Loucy (cell line): Measurements from ENCODE around the gene HOXA6.

Experiments used
- H2AFZ ChIP-seq: fragments of 200-600 bp; sonication (generic); 2 replicates; pipeline ENCODE4 v1.6.0; 2016; ENCODE audit warnings: antibody characterized with exemption, mild to moderate bottlenecking, low read length, moderate library complexity
- H3F3A ChIP-seq: fragments of 200-600 bp; 2 replicates; pipeline ENCODE4 v1.6.0; 2016; ENCODE audit warnings: antibody characterized with exemption, low read depth, mild to moderate bottlenecking
- H3K27me3 ChIP-seq: fragments of 200-600 bp; sonication (generic); 2 replicates; pipeline ENCODE4 v1.6.1; 2014; ENCODE audit warnings: low read length, mild to moderate bottlenecking; ENCODE audit not compliant: insufficient read depth, poor library complexity, severe bottlenecking
- H3K36me3 ChIP-seq: fragments of 200-600 bp; sonication (generic); 2 replicates; pipeline ENCODE4 v1.6.1; 2016; ENCODE audit warnings: low read length; ENCODE audit not compliant: insufficient read depth
- H3K4me1 ChIP-seq: fragments of 200-600 bp; sonication (generic); 2 replicates; pipeline ENCODE4 v1.5.1; 2014; ENCODE audit warnings: low read length, mild to moderate bottlenecking; ENCODE audit not compliant: insufficient read depth, poor library complexity, severe bottlenecking
- H3K4me2 ChIP-seq: fragments of 200-600 bp; sonication (generic); 2 replicates; pipeline ENCODE4 v1.6.0; 2014; ENCODE audit warnings: antibody characterized with exemption, low read length, low read depth, mild to moderate bottlenecking; ENCODE audit not compliant: poor library complexity, severe bottlenecking
- H3K4me3 ChIP-seq: fragments of 200-600 bp; sonication (generic); 2 replicates; pipeline ENCODE4 v1.5.1; 2014; ENCODE audit warnings: low read length, mild to moderate bottlenecking, mixed read lengths; ENCODE audit not compliant: poor library complexity, severe bottlenecking
- H3K79me2 ChIP-seq: fragments of 200-600 bp; sonication (generic); 2 replicates; pipeline ENCODE4 v1.6.1; 2014; ENCODE audit warnings: low read length; ENCODE audit not compliant: insufficient read depth
- H3K9ac ChIP-seq: fragments of 200-600 bp; sonication (generic); 2 replicates; pipeline ENCODE4 v1.6.0; 2014; ENCODE audit warnings: mild to moderate bottlenecking, low read depth, low read length, moderate library complexity; ENCODE audit not compliant: poor library complexity, severe bottlenecking
- H3K9me2 ChIP-seq: fragments of 200-600 bp; sonication (generic); replicated peaks from 2 replicates; pipeline ENCODE4 v1.6.1; 2016; ENCODE audit warnings: low read depth, low read length, mixed read lengths
- H3K9me3 ChIP-seq: fragments of 200-600 bp; sonication (generic); 2 replicates; pipeline ENCODE4 v1.6.1; 2014; ENCODE audit warnings: mild to moderate bottlenecking, antibody characterized with exemption, low read length, low read depth; ENCODE audit not compliant: insufficient read depth
- H4K20me1 ChIP-seq: fragments of 200-600 bp; sonication (generic); 2 replicates; pipeline ENCODE4 v1.6.0; 2014; ENCODE audit warnings: antibody characterized with exemption, low read length, mild to moderate bottlenecking; ENCODE audit not compliant: insufficient read depth, poor library complexity, severe bottlenecking
- CTCF ChIP-seq: fragments of 200-600 bp; sonication (generic); conservative IDR thresholded peaks from 2 replicates; pipeline ENCODE4 v1.5.1; 2014; ENCODE audit warnings: mild to moderate bottlenecking, antibody characterized with exemption, low read length
- EZH2phosphoT487 ChIP-seq: fragments of 200-600 bp; IDR thresholded peaks from 2 replicates; pipeline ENCODE4 v1.6.1; 2018; ENCODE audit warnings: antibody characterized with exemption, mild to moderate bottlenecking, moderate library complexity, borderline replicate concordance

Gene HOXA6

DNA sequence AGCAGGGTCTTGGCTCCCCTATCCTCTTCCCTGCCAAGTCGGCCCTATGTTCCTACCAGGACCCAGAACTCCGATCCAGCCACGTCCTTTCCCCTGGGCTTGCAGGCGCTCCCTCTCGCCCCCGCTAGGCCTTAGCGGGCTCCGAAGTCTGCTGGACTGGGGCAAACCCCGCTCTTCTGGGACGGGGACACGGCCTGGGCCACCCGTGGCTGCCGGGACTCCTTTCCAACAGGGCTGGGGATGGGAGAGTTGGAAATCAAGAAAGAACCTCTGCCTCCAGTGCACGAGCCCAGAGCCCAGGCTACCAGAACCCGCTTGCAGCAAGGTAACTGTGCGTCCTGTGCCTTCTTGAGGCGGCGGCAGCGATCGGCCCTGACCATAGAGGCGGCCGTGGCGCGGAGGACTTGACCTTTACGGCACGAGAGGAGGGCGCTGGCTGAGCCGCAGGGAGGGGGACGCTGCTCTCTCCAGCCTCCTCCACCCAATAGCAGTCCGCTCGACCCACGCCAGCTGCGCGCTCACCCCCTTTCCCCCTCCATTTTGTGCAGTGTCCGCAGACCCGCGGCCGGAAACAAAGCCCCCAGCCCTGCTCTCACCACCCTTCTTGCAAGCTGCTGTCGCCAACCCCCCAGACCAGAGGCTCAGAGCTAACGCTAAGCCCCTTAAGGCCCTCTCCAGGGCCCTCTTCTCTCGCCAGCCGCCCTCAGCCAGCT, 44.4 kb upstream of the HOXA6 start:
- TF ChIP-seq EZH2phosphoT487, result no peak
- no peaks in the 10 kb centered on the region for H3K9me2 ChIP-seq
- peaks cover 25% of the 10 kb centered on the region for H3K27me3 ChIP-seq
- H3F3A ChIP-seq, result 0 out of 2 replicates have a peak, but pooled peaks cover 4% of the 10 kb centered on the region
- H3K36me3 ChIP-seq, result peaks cover 11% of the 10 kb centered on the region
- peaks cover 53% of the 10 kb centered on the region for H3K4me1 ChIP-seq
- peaks cover 50% of the 10 kb centered on the region for H4K20me1 ChIP-seq
- H3K9me3 ChIP-seq, result no peaks in the 10 kb centered on the region
- no peak overlapping the region for H2AFZ ChIP-seq
- peak overlapping the region; percentile 98 for H3K4me2 ChIP-seq
- H3K9ac ChIP-seq, result peak overlapping the region; percentile 99
- H3K4me3 ChIP-seq, result peak overlapping the region; percentile 91
- peaks cover 100% of the 10 kb centered on the region for H3K79me2 ChIP-seq

- Histone ChIP-seq H3K4me3 (peak overlapping the region; percentile 91), H3K4me2 (peak overlapping the region; percentile 98), H4K20me1 (peaks cover 51% of the 10 kb centered on the region)
These were observed 43.7 kb upstream of the HOXA6 start for GRCh38 chr7:27191161-27191731.

DNA sequence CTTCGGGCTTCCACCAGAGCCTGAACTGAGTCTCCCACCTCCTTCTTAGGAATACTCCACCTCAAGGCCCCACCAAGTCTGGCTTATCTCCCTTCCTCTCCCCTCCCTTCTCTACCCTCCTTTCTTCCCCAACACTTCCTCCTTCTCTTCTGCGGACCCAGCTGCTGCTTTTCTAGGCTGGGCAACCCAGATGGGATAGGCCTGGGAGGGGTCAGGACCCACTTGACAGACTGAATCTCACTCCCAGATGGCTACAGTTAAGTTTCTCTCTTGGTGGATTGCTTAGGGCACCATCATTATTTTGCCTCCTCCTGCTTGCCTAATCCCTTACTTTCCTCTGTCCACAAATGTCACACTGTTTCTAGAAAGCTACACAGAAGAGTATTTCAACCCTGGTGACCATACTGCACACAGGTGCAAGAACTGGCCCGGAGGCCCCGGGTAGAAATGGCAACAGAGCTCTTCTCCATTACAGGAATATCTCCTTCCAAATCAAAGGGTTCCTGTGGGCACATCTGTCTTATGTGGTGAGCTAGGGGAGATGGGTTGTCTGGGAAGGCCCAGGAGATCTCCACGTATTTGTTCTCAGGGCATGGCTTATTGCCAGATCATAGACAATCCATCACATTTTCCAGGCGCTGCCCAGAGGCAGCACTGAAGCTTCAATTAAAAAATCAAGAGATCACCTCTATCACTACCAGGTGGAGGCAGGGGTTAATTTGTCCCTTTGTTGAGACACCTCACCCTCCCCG, 42.6 kb upstream of the HOXA6 start:
- Histone ChIP-seq H3K36me3 (peaks cover 11% of the 10 kb centered on the region), H3K4me1 (peaks cover 56% of the 10 kb centered on the region), H3K27me3 (peaks cover 32% of the 10 kb centered on the region), H4K20me1 (peaks cover 41% of the 10 kb centered on the region), H3K79me2 (peaks cover 100% of the 10 kb centered on the region), H2AFZ (no peak overlapping the region), H3K9me2 (no peaks in the 10 kb centered on the region), H3K4me2 (peak overlapping the region; percentile 98), H3K9ac (peak overlapping the region; percentile 99), H3K9me3 (no peaks in the 10 kb centered on the region), H3F3A (no peaks in the 10 kb centered on the region), H3K4me3 (peak overlapping the region; percentile 91)
- TF ChIP-seq CTCF, result no peak
- TF ChIP-seq EZH2phosphoT487, result no peak

More at GRCh38 chr7:27191161-27191731, 43.7 kb upstream of the HOXA6 start:
- peaks cover 100% of the 10 kb centered on the region for H3K79me2 ChIP-seq
- peaks cover 52% of the 10 kb centered on the region for H3K4me1 ChIP-seq
- peaks cover 11% of the 10 kb centered on the region for H3K36me3 ChIP-seq
- H3K27me3 ChIP-seq, result peaks cover 25% of the 10 kb centered on the region
- no peaks in the 10 kb centered on the region for H3F3A ChIP-seq
- no peak overlapping the region for H2AFZ ChIP-seq
- no peaks in the 10 kb centered on the region for H3K9me2 ChIP-seq
- no peak for TF ChIP-seq CTCF
- TF ChIP-seq EZH2phosphoT487, result no peak
- no peaks in the 10 kb centered on the region for H3K9me3 ChIP-seq
- H3K9ac ChIP-seq, result peak overlapping the region; percentile 99
